IMR-90 (cell line): ENCODE results near the gene ADAMTS9. TPM values are rescaled to one million over a fixed set of nuclear protein-coding genes. Genes with fewer than 3 reads are reported as not detected.

ENCODE experiments used
- ATAC-seq: fragments of 200-7000 bp; cut with Tn5 transposase; 2 replicates; pipeline ENCODE4 v1.9.1; 2020; ENCODE audit warnings: low read depth, mild to moderate bottlenecking, moderate library complexity
- BruUV-seq: library from RNA; stranded (reverse); fragments of 400-500 nt; replicated peaks from 2 replicates; lab custom pipeline; 2021; lab: Mats Ljungman, UMichigan
- CTCF ChIA-PET: fragments of 300-600 bp; formaldehyde crosslinking; extraction: SDS; loops from one replicate; lab custom pipeline; 2021; ENCODE audit warnings: antibody characterized with exemption; lab: Yijun Ruan, JAX
- POLR2A ChIA-PET: fragments of 300-600 bp; sonication (Branson Sonifier 250); formaldehyde crosslinking; loops from one replicate; lab custom pipeline; 2022; ENCODE audit warnings: antibody characterized with exemption; ENCODE audit not compliant: unreplicated experiment; lab: Charles Lee
- DNase-seq: peaks from one replicate; pipeline ENCODE4 v3.0.0; 2013
- H2AFZ ChIP-seq: replicated peaks from 2 replicates; pipeline ENCODE3; 2013; ENCODE audit warnings: low read length, mild to moderate bottlenecking; ENCODE audit not compliant: poor library complexity
- H2AK5ac ChIP-seq: 2 replicates; pipeline ENCODE4 v1.6.1; 2013; ENCODE audit warnings: low read depth, low read length, inconsistent platforms
- H2AK9ac ChIP-seq: replicated peaks from 2 replicates; pipeline ENCODE3; 2013; ENCODE audit warnings: mild to moderate bottlenecking, low read depth, low read length, moderate library complexity; ENCODE audit not compliant: poor library complexity
- H2BK120ac ChIP-seq: 2 replicates; pipeline ENCODE4 v1.6.1; 2013; ENCODE audit warnings: low read depth, low read length, inconsistent platforms
- H2BK15ac ChIP-seq: 3 replicates; pipeline ENCODE4 v1.6.1; 2013; ENCODE audit warnings: low read depth, low read length, inconsistent platforms
- H2BK20ac ChIP-seq: 2 replicates; pipeline ENCODE4 v1.6.1; 2013; ENCODE audit warnings: low read depth, mild to moderate bottlenecking, inconsistent platforms, low read length, moderate library complexity
- H2BK5ac ChIP-seq: 2 replicates; pipeline ENCODE4 v1.6.1; 2013; ENCODE audit warnings: mild to moderate bottlenecking, low read depth, low read length, inconsistent platforms; ENCODE audit not compliant: poor library complexity, severe bottlenecking
- H3K14ac ChIP-seq: replicated peaks from 2 replicates; pipeline ENCODE4 v1.6.1; 2013; ENCODE audit warnings: low read depth, low read length, inconsistent platforms
- H3K18ac ChIP-seq: 2 replicates; pipeline ENCODE4 v1.6.1; 2013; ENCODE audit warnings: low read depth, low read length, control low read depth
- H3K23ac ChIP-seq: 2 replicates; pipeline ENCODE4 v1.6.1; 2013; ENCODE audit warnings: low read depth, low read length, inconsistent platforms
- H3K27ac ChIP-seq: 2 replicates; pipeline ENCODE4 v1.5.1; 2013; ENCODE audit warnings: mild to moderate bottlenecking, control low read depth, low read length; ENCODE audit not compliant: insufficient read depth
- H3K27me3 ChIP-seq: 2 replicates; pipeline ENCODE4 v1.6.1; 2013; ENCODE audit warnings: low read length; ENCODE audit not compliant: control insufficient read depth, insufficient read depth
- H3K36me3 ChIP-seq: 2 replicates; pipeline ENCODE4 v1.6.1; 2013; ENCODE audit warnings: low read length, mixed read lengths; ENCODE audit not compliant: control insufficient read depth, insufficient read depth
- H3K4ac ChIP-seq: 2 replicates; pipeline ENCODE4 v1.6.1; 2013; ENCODE audit warnings: low read depth, low read length, inconsistent platforms
- H3K4me1 ChIP-seq: 2 replicates; pipeline ENCODE4 v1.6.1; 2013; ENCODE audit warnings: low read length, mixed read lengths; ENCODE audit not compliant: control insufficient read depth, insufficient read depth
- H3K4me2 ChIP-seq: 2 replicates; pipeline ENCODE4 v1.6.1; 2013; ENCODE audit warnings: low read depth, mild to moderate bottlenecking, control low read depth, low read length, moderate library complexity
- H3K4me3 ChIP-seq: 2 replicates; pipeline ENCODE4 v1.5.1; 2013; ENCODE audit warnings: low read depth, mild to moderate bottlenecking, control low read depth, low read length, moderate library complexity; ENCODE audit not compliant: insufficient read depth
- H3K56ac ChIP-seq: 2 replicates; pipeline ENCODE4 v1.6.1; 2013; ENCODE audit warnings: low read length, inconsistent platforms; ENCODE audit not compliant: insufficient read depth; ENCODE audit errors: extremely low read depth
- H3K79me1 ChIP-seq, 2 experiments: 2 replicates each; pipeline ENCODE4 v1.6.1; 2013; ENCODE audit warnings: low read length in 2 of 2, inconsistent platforms in 1 of 2, low read depth in 1 of 2
- H3K9ac ChIP-seq: 2 replicates; pipeline ENCODE4 v1.6.1; 2013; ENCODE audit warnings: low read depth, low read length, control low read depth
- H3K9me1 ChIP-seq: 2 replicates; pipeline ENCODE4 v1.6.1; 2013; ENCODE audit warnings: low read length, inconsistent platforms; ENCODE audit not compliant: insufficient read depth
- H3K9me3 ChIP-seq: 2 replicates; pipeline ENCODE4 v1.6.1; 2013; ENCODE audit warnings: low read length; ENCODE audit not compliant: control insufficient read depth, insufficient read depth
- H4K20me1 ChIP-seq: 2 replicates; pipeline ENCODE4 v1.6.1; 2013; ENCODE audit warnings: low read length, inconsistent platforms; ENCODE audit not compliant: insufficient read depth
- H4K5ac ChIP-seq: 2 replicates; pipeline ENCODE4 v1.6.1; 2013; ENCODE audit warnings: mild to moderate bottlenecking, low read depth, low read length, control low read depth
- H4K8ac ChIP-seq, 2 experiments: 2 replicates each; pipeline ENCODE4 v1.6.1; 2013; ENCODE audit warnings: low read depth in 2 of 2, low read length in 2 of 2, control low read depth in 1 of 2, inconsistent platforms in 1 of 2
- H4K91ac ChIP-seq: 2 replicates; pipeline ENCODE4 v1.6.1; 2013; ENCODE audit warnings: low read depth, low read length, inconsistent platforms; ENCODE audit not compliant: insufficient read depth
- BHLHE40 ChIP-seq: fragments of 150-350 bp; IDR thresholded peaks from 2 replicates; pipeline ENCODE4 v1.6.1; 2016; ENCODE audit warnings: mild to moderate bottlenecking, low read depth, low read length
- CEBPB ChIP-seq: IDR thresholded peaks from 2 replicates; pipeline ENCODE4 v1.6.1; 2012; ENCODE audit warnings: low read depth, low read length, improper control_type of control experiment
- CHD1 ChIP-seq: IDR thresholded peaks from 2 replicates; pipeline ENCODE4 v1.6.1; 2012; ENCODE audit warnings: low read depth, low read length, improper control_type of control experiment
- CTCF ChIP-seq: conservative IDR thresholded peaks from 2 replicates; pipeline ENCODE4 v1.5.1; 2012; ENCODE audit warnings: mild to moderate bottlenecking, low read depth, low read length, improper control_type of control experiment
- ELK1 ChIP-seq: fragments of 150-350 bp; IDR thresholded peaks from 2 replicates; pipeline ENCODE4 v1.6.1; 2016; ENCODE audit warnings: low read depth, mild to moderate bottlenecking, low read length, moderate library complexity, borderline replicate concordance
- FOS ChIP-seq: fragments of 150-350 bp; IDR thresholded peaks from 2 replicates; pipeline ENCODE4 v1.6.1; 2016; ENCODE audit warnings: low read depth, low read length
- MAFK ChIP-seq: IDR thresholded peaks from 2 replicates; pipeline ENCODE4 v1.6.1; 2012; ENCODE audit warnings: low read depth, low read length, improper control_type of control experiment
- MAZ ChIP-seq: IDR thresholded peaks from 2 replicates; pipeline ENCODE4 v1.6.1; 2012; ENCODE audit warnings: low read depth, mild to moderate bottlenecking, low read length, improper control_type of control experiment, moderate library complexity, borderline replicate concordance
- MXI1 ChIP-seq: IDR thresholded peaks from 2 replicates; pipeline ENCODE4 v1.6.1; 2012; ENCODE audit warnings: low read depth, mild to moderate bottlenecking, low read length, moderate library complexity, borderline replicate concordance
- NFE2L2 ChIP-seq: fragments of 150-350 bp; IDR thresholded peaks from 2 replicates; pipeline ENCODE4 v1.6.1; 2016; ENCODE audit warnings: low read depth, mild to moderate bottlenecking, low read length
- POLR2A ChIP-seq: IDR thresholded peaks from 2 replicates; pipeline ENCODE4 v1.6.1; 2012; ENCODE audit warnings: mild to moderate bottlenecking, low read depth, low read length
- RAD21 ChIP-seq: IDR thresholded peaks from 2 replicates; pipeline ENCODE4 v1.6.1; 2012; ENCODE audit warnings: low read length, improper control_type of control experiment
- RCOR1 ChIP-seq: IDR thresholded peaks from 2 replicates; pipeline ENCODE4 v1.6.1; 2012; ENCODE audit warnings: mild to moderate bottlenecking, low read length, improper control_type of control experiment; ENCODE audit not compliant: insufficient replicate concordance
- RFX5 ChIP-seq: IDR thresholded peaks from 2 replicates; pipeline ENCODE4 v1.8.0; 2012; ENCODE audit warnings: low read depth, mild to moderate bottlenecking, low read length, moderate library complexity
- SMC3 ChIP-seq: fragments of 150-350 bp; IDR thresholded peaks from 2 replicates; pipeline ENCODE4 v1.6.1; 2016; ENCODE audit warnings: low read depth, mild to moderate bottlenecking, antibody characterized with exemption, low read length, moderate library complexity
- USF2 ChIP-seq: fragments of 150-350 bp; IDR thresholded peaks from 2 replicates; pipeline ENCODE4 v1.6.1; 2017; ENCODE audit warnings: mild to moderate bottlenecking, antibody characterized with exemption, low read length, low read depth
- WGBS, 2 experiments: methylation state at CpG; one replicate each; pipeline versions ENCODE4 v1.1.5 to v1.1.7; 2013; ENCODE audit warnings: missing lambda C conversion rate in 2 of 2; ENCODE audit not compliant: insufficient read length in 1 of 2; ENCODE audit errors: extremely low coverage in 2 of 2; 5-methylcytosine and 5-hydroxymethylcytosine counted together
- dilution Hi-C: fragments of 300-500 bp; cut with HindIII; formaldehyde crosslinking; loops from one replicate; pipeline ENCODE4 v1.14.3; 2018; ENCODE audit warnings: low sequenced_read_pairs; ENCODE audit not compliant: unreplicated experiment
- in situ Hi-C: fragments of 300-500 bp; cut with MboI; formaldehyde crosslinking; loops from 3 replicates; pipeline ENCODE4 v1.14.3; 2019; ENCODE audit warnings: low sequenced_read_pairs, inconsistent platforms, mixed read lengths
- intact Hi-C: fragments of 100-400 bp; cut with micrococcal nuclease; formaldehyde crosslinking; loops from 2 replicates; pipeline ENCODE4 v1.10.0; 2022
- polyA plus RNA-seq, 3 experiments: library from polyadenylated mRNA; depleted of rRNA; stranded (reverse); fragments of >200 nt; gene quantifications; 2 replicates each; pipeline ENCODE4 v1.2.3, GENCODE V29; 2012; ENCODE audit warnings: low replicate concordance in 1 of 3
- total RNA-seq: library from RNA; depleted of rRNA; stranded (reverse); fragments of >200 nt; gene quantifications from 2 replicates; pipeline ENCODE4 v1.2.3, GENCODE V29; 2012

ADAMTS9 gene
- total and polyA plus RNA-seq, 2 of the 4 experiments (the other 2 are of a cell fraction), result 0.55 to 1.1 TPM

GRCh38 chr3:64726414-64727090 lies 38.8 kb upstream of the ADAMTS9 start:
- intact Hi-C loops (no loop called here), in situ Hi-C loops (no loop called here), dilution Hi-C loops (no loop called here)
- no TSS peak for BruUV-seq
- H3K4me1 ChIP-seq, result no peaks in the 10 kb centered on the region
- H2AK9ac ChIP-seq, result no peak overlapping the region
- no peak overlapping the region for H2AFZ ChIP-seq
- no peak for TF ChIP-seq CEBPB
- no peak for TF ChIP-seq CHD1
- TF ChIP-seq MAZ, result no peak
- TF ChIP-seq RFX5, result no peak
- TF ChIP-seq BHLHE40, result no peak
- TF ChIP-seq SMC3, result no peak
- no peak for TF ChIP-seq RAD21
- no peak for TF ChIP-seq CTCF
- no peak for TF ChIP-seq FOS
- no peak for TF ChIP-seq RCOR1
- TF ChIP-seq POLR2A, result no peak
- TF ChIP-seq ELK1, result no peak
- TF ChIP-seq MXI1, result no peak
- no peak for TF ChIP-seq USF2
- no peak for TF ChIP-seq NFE2L2
- no peak for TF ChIP-seq MAFK
- no peak overlapping the region for H3K4me3 ChIP-seq
- ChIA-PET POLR2A (no interaction called here), CTCF (no interaction called here)
- ATAC-seq, result no peak
- H2BK5ac ChIP-seq, result no peak overlapping the region
- no peak overlapping the region for H3K27ac ChIP-seq
- no peaks in the 10 kb centered on the region for H3K27me3 ChIP-seq
- H4K20me1 ChIP-seq, result no peaks in the 10 kb centered on the region
- H2AK5ac ChIP-seq, result no peak overlapping the region
- no peak overlapping the region for H4K91ac ChIP-seq
- no peak overlapping the region for H3K18ac ChIP-seq
- H3K4ac ChIP-seq, result no peak overlapping the region
- no peak overlapping the region for H4K5ac ChIP-seq
- no peak overlapping the region for H4K8ac ChIP-seq
- H3K9me3 ChIP-seq, result no peaks in the 10 kb centered on the region
- no peak for DNase-seq
- no peaks in the 10 kb centered on the region for H3K36me3 ChIP-seq
- no peak overlapping the region for H2BK20ac ChIP-seq
- H2BK15ac ChIP-seq, result no peak overlapping the region
- H3K56ac ChIP-seq, result no peak overlapping the region
- no peak overlapping the region for H3K9ac ChIP-seq
- WGBS, 2 experiments, result no CpG with 5 or more reads among the region's 3 CpGs
- H3K79me1 ChIP-seq, result no peaks in the 10 kb centered on the region; a peak in 1 of 4 replicates
- no peak overlapping the region for H3K4me2 ChIP-seq
- H3K23ac ChIP-seq, result no peak overlapping the region
- no peaks in the 10 kb centered on the region for H3K9me1 ChIP-seq
- no peak overlapping the region for H3K14ac ChIP-seq
- H2BK120ac ChIP-seq, result no peak overlapping the region
